BLaER1 treated with 17β-estradiol and CSF1 and Interleukin-3, amounts not matched to agents 10 nM and 100 nM (cell line): ENCODE measurements around the gene BACE1.

Experiments
- H3K27ac ChIP-seq, 11 experiments: shearing (Covaris generic); formaldehyde crosslinking; 2 replicates each; pipeline ENCODE4 v1.8.1; 2022
- H3K27me3 ChIP-seq, 11 experiments: shearing (Covaris generic); formaldehyde crosslinking; 2 replicates each; pipeline ENCODE4 v1.8.1; 2022
- H3K36me3 ChIP-seq, 11 experiments: shearing (Covaris generic); formaldehyde crosslinking; 2 replicates each; pipeline ENCODE4 v1.8.1; 2022
- H3K4me1 ChIP-seq, 10 experiments: shearing (Covaris generic); formaldehyde crosslinking; 2 replicates each; pipeline ENCODE4 v1.8.1; 2022
- H3K4me2 ChIP-seq, 11 experiments: shearing (Covaris generic); formaldehyde crosslinking; 2 replicates each; pipeline ENCODE4 v1.8.1; 2022
- H3K4me3 ChIP-seq, 10 experiments: shearing (Covaris generic); formaldehyde crosslinking; 2 replicates each; pipeline ENCODE4 v1.8.1; 2022
- H3K9ac ChIP-seq, 11 experiments: shearing (Covaris generic); formaldehyde crosslinking; 2 replicates each; pipeline ENCODE4 v1.8.1; 2022
- H3K9me3 ChIP-seq, 11 experiments: shearing (Covaris generic); formaldehyde crosslinking; replicated peaks in 1 of 11; 2 replicates each; pipeline ENCODE4 v1.8.1; 2022
- H4K20me1 ChIP-seq, 11 experiments: shearing (Covaris generic); formaldehyde crosslinking; 2 replicates each; pipeline ENCODE4 v1.8.1; 2022
- Cebpa-rat ChIP-seq, 11 experiments: shearing (Covaris generic); IDR thresholded peaks; 2 replicates each; pipeline ENCODE4 v1.8.1; 2022

The BACE1 gene

DNA sequence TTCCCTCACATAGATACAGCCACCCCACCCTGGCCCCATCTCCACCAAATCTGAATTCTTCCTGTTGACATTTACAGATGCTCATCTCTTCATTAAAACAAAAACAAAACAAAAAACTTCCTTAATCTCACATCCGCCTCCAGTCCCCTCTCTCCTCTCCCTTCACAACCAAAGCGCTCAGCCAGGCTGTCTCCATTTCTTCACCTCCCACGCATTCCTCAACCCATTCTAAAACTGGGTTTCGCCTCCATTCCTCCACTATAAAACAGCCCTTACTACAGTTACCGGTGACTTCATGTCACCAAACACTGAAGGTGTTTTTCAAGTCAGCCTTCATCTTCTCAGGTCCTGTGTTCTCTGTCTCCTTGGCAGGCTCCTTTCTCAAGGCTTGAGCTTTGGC lies 15.3 kb downstream of the BACE1 start:
- Histone ChIP-seq H3K4me1 (peaks cover 0 to 12% (median 10%) of the 10 kb centered on the region in 10 experiments; a peak in 12 of 20 replicates), H3K27ac (no peak overlapping the region), H3K27me3 (no peaks in the 10 kb centered on the region), H4K20me1 (no peaks in the 10 kb centered on the region; a peak in 1 of 22 replicates), H3K36me3 (peaks cover 0 to 12% (median 0%) of the 10 kb centered on the region in 11 experiments; a peak in 3 of 22 replicates), H3K9ac (no peak overlapping the region), H3K9me3 (no peaks in the 10 kb centered on the region), H3K4me3 (no peak overlapping the region), H3K4me2 (no peak overlapping the region)
- no peak for TF ChIP-seq Cebpa-rat (IDR thresholded peaks at IDR 0.05)

DNA sequence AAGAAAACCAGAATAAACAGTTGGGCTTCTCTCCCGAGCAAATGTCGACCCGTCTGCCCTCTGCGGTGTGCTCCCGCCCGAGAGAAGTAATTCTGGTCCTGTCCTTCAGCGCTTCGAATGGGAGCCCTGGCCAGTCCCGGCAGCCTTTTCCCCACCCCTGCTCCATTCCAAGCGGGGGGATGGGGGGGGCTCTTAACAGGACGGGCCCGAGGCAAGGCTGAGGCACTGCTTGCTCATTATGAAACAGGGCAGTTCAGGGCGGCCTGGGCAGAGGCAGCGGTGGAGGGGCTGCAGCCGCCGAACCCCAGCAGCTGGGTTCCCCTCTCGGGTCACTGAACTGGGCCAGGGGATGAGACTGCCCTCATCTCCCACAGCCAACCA lies 15.8 kb downstream of the BACE1 start:
- no peaks in the 10 kb centered on the region for H3K27me3 ChIP-seq
- no peak overlapping the region for H3K27ac ChIP-seq
- no peak overlapping the region for H3K4me2 ChIP-seq
- H4K20me1 ChIP-seq, result no peaks in the 10 kb centered on the region; a peak in 1 of 22 replicates
- peaks cover 0 to 17% (median under 1%) of the 10 kb centered on the region in 11 experiments; a peak in 5 of 22 replicates for H3K36me3 ChIP-seq
- no peak for TF ChIP-seq Cebpa-rat (IDR thresholded peaks at IDR 0.05)
- no peak overlapping the region for H3K9ac ChIP-seq
- H3K4me3 ChIP-seq, result no peak overlapping the region
- peaks cover 0 to 12% (median 10%) of the 10 kb centered on the region in 10 experiments; a peak in 12 of 20 replicates for H3K4me1 ChIP-seq
- no peaks in the 10 kb centered on the region for H3K9me3 ChIP-seq

DNA sequence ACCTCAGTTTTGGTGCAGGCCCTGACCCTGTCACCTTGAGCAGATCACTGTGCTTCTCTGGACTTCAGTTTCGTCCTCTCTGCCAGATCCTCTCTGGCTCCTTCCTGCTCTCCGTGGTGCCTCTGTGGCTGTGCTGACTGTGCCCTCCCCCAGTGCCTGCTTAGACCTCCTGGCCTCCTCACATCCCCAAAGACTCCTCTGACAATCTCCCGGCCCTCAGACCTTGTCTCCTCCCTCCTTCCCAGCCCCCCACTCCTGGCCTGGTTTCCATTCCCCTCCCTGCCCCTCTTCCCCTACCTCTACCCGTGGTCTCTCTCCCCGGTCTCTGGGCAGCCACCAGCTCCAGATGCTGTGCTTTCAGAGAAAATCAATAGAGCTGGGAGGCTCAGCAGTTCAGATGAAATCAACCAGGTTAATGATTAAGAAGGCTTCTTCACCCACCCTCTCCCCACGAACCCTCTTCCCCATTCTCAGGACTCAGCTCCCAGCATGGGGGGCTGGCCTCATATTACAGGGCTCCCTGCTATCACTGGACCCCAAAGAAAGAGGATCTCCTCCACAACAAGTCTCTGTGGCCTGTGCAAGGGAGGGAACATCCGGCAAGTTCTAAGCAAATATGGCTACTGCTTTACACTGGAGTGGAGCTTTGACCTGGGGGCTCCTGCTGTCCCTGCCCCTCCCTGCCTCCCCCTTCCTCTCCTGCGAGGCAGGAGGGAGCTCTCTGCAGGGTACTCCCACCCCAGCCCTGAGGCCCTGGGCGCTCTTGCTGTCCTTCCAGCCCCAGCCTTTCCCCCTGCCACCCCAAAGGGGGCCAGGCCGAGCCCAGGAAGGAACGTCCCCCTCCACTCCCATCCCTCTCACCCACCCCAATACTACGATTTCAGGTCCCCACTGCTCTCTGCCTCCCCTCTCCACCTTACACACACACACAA lies 16.4 kb downstream of the BACE1 start:
- H3K4me2 ChIP-seq, result no peak overlapping the region
- H3K4me3 ChIP-seq, result no peak overlapping the region
- H3K9me3 ChIP-seq, result no peaks in the 10 kb centered on the region
- TF ChIP-seq Cebpa-rat (IDR thresholded peaks at IDR 0.05), result no peak
- peaks cover 0 to 12% (median 10%) of the 10 kb centered on the region in 10 experiments; a peak in 12 of 20 replicates for H3K4me1 ChIP-seq
- H3K27ac ChIP-seq, result 0 out of 22 replicates have a peak overlapping the region, but pooled peaks of 1 of the 11 experiments have one; percentile 5
- no peaks in the 10 kb centered on the region for H3K27me3 ChIP-seq
- no peak overlapping the region for H3K9ac ChIP-seq
- no peaks in the 10 kb centered on the region for H4K20me1 ChIP-seq
- peaks cover 0 to 24% (median 6%) of the 10 kb centered on the region in 11 experiments; a peak in 6 of 22 replicates for H3K36me3 ChIP-seq

DNA sequence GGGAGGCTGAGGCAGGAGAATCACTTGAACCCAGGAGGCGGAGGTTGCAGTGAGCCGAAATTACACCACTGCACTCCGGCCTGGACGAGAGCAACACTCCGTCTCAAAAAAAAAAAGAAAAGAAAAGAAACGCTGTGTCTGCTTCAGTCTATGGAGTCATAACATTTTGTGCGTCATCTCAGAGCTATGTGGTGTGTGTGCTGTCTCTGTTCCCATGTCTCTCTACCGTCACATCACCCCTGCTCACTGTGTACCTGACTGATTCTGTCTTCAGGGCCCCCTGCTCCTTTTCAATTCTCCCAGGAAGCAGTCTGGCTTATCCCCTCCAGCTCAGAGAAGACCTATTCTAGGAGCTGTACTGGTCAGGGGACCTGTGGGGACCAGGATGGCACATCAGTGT lies 17.9 kb downstream of the BACE1 start:
- Histone ChIP-seq H3K27ac (no peak overlapping the region), H3K36me3 (peaks cover 0 to 35% (median 10%) of the 10 kb centered on the region in 11 experiments; a peak in 10 of 22 replicates), H3K9me3 (no peaks in the 10 kb centered on the region), H3K4me2 (no peak overlapping the region), H3K4me1 (peaks cover 0 to 10% (median 3%) of the 10 kb centered on the region in 10 experiments; a peak in 12 of 20 replicates), H3K9ac (no peak overlapping the region), H3K27me3 (no peaks in the 10 kb centered on the region), H4K20me1 (no peaks in the 10 kb centered on the region), H3K4me3 (no peak overlapping the region)
- no peak for TF ChIP-seq Cebpa-rat (IDR thresholded peaks at IDR 0.05)

DNA sequence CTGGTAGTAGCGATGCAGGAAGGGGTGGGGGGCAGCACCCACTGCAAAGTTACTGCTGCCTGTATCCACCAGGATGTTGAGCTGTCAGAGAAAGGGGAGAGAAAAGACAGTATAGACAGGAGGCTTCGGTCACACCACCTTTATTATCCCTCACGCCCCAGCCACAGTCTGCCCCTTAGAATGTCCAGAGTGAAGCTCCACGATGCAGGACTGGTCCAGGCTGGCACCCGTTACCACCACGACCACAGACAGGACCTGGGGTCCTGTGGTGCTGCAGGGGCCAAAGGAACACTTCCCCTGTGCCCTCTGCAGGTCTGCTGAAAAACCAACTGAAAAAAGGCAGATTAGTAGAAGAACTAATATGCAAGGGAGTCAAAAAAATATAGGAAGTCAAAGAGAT lies 19.2 kb downstream of the BACE1 start:
- no peaks in the 10 kb centered on the region for H3K9me3 ChIP-seq
- peaks cover 0 to 47% (median 15%) of the 10 kb centered on the region in 11 experiments; a peak in 14 of 22 replicates for H3K36me3 ChIP-seq
- H3K27ac ChIP-seq, result no peak overlapping the region
- no peaks in the 10 kb centered on the region for H4K20me1 ChIP-seq
- H3K4me3 ChIP-seq, result no peak overlapping the region
- TF ChIP-seq Cebpa-rat (IDR thresholded peaks at IDR 0.05), result no peak
- H3K27me3 ChIP-seq, result no peaks in the 10 kb centered on the region
- no peak overlapping the region for H3K9ac ChIP-seq
- peaks cover 0 to 10% (median 0%) of the 10 kb centered on the region in 10 experiments; a peak in 1 of 20 replicates for H3K4me1 ChIP-seq
- no peak overlapping the region for H3K4me2 ChIP-seq

DNA sequence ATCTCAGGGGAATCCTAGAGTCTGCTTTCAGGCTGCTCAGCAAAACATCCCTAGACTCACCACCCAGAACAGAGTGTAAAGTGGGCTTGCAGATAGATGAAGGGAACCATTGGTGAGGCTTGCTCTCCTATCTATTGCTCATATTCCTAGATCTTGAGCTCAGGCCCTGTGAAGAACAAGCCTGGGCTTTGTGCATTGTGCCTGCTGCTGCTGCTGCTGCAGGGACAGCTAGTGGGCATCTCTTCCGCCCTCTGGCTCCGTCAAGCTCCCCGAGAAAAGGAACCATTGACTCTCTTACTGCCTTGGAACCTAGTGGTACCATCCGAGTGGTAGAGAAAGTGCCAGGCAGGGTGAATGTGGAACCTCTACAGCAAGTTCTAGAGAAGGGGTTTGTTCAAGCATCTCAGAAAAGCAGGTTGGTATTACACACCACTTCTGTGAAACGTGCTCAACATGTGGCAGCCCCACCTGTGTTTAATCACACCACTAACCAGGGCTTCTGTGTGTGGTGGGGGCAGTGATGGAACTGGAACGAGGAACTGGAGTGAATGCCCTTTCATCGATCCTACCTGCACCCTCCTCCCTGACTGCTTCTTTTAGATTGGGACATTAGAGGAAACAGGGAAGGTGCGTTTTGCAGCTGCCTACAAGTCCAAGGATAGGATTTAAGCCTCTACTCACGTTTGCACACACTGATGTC lies 20.5 kb downstream of the BACE1 start:
- H3K4me2 ChIP-seq, result no peak overlapping the region
- H3K9ac ChIP-seq, result no peak overlapping the region
- no peaks in the 10 kb centered on the region for H3K9me3 ChIP-seq
- no peaks in the 10 kb centered on the region for H3K27me3 ChIP-seq
- H3K4me1 ChIP-seq, result peaks cover 0 to 8% (median 0%) of the 10 kb centered on the region in 10 experiments; a peak in 4 of 20 replicates
- no peaks in the 10 kb centered on the region for H4K20me1 ChIP-seq
- TF ChIP-seq Cebpa-rat (IDR thresholded peaks at IDR 0.05), result no peak
- no peak overlapping the region for H3K4me3 ChIP-seq
- peaks cover 3 to 60% (median 28%) of the 10 kb centered on the region in 11 experiments; a peak in 19 of 22 replicates for H3K36me3 ChIP-seq
- H3K27ac ChIP-seq, result no peak overlapping the region

DNA sequence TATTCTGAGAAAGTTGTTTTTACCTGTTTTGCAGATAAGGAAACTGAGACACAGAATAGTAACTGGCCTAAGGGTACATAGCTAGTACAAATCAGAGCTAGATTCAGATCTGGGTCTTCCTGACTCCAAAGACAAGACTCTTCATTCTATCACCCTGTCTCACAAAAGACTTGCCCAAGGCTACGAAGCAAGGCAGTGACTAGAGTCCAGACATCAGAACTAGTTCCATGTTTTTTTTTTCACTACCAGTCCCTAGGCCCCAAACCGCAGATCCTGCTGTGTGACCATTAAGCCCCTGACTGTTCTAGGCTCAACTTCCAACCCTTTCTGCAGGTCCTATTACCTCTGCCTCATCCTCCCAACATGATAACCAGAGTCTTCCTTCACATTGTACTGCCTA lies 23.4 kb downstream of the BACE1 start:
- no peak for TF ChIP-seq Cebpa-rat (IDR thresholded peaks at IDR 0.05)
- H3K4me3 ChIP-seq, result no peak overlapping the region
- H3K9ac ChIP-seq, result no peak overlapping the region
- 0 out of 22 replicates have a peak, but pooled peaks cover 0 to 8% (median 0%) of the 10 kb centered on the region in 11 experiments for H4K20me1 ChIP-seq
- peaks cover 0 to 8% (median 0%) of the 10 kb centered on the region in 10 experiments; a peak in 3 of 20 replicates for H3K4me1 ChIP-seq
- no peaks in the 10 kb centered on the region for H3K9me3 ChIP-seq
- H3K27ac ChIP-seq, result no peak overlapping the region
- no peaks in the 10 kb centered on the region for H3K27me3 ChIP-seq
- no peak overlapping the region for H3K4me2 ChIP-seq
- peaks cover 29 to 90% (median 58%) of the 10 kb centered on the region in 11 experiments for H3K36me3 ChIP-seq

DNA sequence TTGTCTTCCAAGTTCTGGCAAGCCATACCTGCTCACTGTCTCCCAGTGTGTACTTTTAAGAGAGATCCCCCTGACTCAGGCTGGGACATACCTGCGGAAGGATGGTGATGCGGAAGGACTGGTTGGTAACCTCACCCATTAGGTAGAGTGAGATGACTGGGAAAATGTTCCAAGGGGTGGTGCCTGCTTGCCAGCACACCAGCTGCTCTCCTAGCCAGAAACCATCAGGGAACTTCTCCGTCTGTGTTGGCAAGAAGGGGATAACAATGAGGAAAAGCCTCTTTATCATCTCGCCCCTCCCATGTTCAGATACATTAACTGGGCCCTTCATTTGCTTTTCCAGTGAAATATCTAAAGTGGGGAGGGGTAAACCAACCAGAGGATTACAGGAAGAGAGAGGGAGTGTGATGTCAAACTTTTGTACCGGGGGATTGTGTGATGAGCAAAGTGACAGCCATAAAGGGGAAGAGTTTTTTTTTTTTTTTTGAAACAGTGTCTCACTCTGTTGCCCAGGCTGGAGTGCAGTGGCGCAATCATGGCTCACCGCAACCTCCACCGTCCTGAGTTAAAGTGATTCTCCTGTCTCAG lies 25.2 kb downstream of the BACE1 start, which contains the start of gene BACE1-AS:
Gene BACE1-AS (plus strand): TSS at position 538 of the 588 bp plus-strand sequence.
- H3K9me3 ChIP-seq, result no peaks in the 10 kb centered on the region
- TF ChIP-seq Cebpa-rat (IDR thresholded peaks at IDR 0.05), result no peak; a peak in 1 of 22 replicates
- H4K20me1 ChIP-seq, result 0 out of 22 replicates have a peak, but pooled peaks cover 0 to 8% (median 0%) of the 10 kb centered on the region in 11 experiments
- no peak within 1 kb of the TSS for H3K27ac ChIP-seq
- no peaks in the 10 kb centered on the region for H3K27me3 ChIP-seq
- H3K4me1 ChIP-seq, result peaks cover 0 to 8% (median 0%) of the 10 kb centered on the region in 10 experiments; a peak in 3 of 20 replicates
- no peak within 1 kb of the TSS for H3K9ac ChIP-seq
- peaks cover 37 to 96% (median 74%) of the 10 kb centered on the region in 11 experiments for H3K36me3 ChIP-seq
- no peak within 1 kb of the TSS for H3K4me3 ChIP-seq
- H3K4me2 ChIP-seq, result no peak within 1 kb of the TSS
